Measurements from ENCODE around the gene JAZF1. TPM values are rescaled to one million over a fixed set of nuclear protein-coding genes. Genes with fewer than 3 reads are reported as not detected.

JAZF1 gene
- total and polyA plus RNA-seq, 2 of the 4 experiments (the other 2 are of a cell fraction), result 8.4 to 10.5 TPM

DNA sequence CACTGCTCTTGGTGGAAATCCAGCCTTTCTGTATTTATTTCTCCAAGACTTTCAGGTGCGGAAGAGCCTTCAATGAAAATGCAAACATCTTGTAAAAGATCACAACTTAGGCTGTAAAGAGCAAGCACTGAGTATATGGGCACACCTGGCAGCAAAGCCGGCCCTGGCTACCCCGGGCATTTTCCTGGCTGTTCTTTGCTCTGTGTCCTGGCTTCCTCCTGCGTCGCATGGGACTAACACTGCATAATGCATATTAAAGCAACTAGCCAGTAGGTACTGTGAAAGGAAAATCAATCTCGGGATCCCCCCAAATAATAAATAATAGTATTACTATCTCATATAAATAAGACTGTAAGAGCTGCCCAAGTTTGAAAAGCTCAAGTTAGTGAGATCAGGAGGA is 9.9 kb downstream of the JAZF1 start:
- ATAC-seq (ENCODE audit: low read depth) (no peak), DNase-seq (no peak)
- Histone ChIP-seq H3K4me2 (ENCODE audit: low read depth, low read length) (no peak overlapping the region), H2BK20ac (ENCODE audit: low read depth, low read length) (no peak overlapping the region), H3K4me3 (ENCODE audit: insufficient read depth, low read depth, low read length) (no peak overlapping the region), H3K18ac (ENCODE audit: low read depth, low read length) (no peak overlapping the region), H3K9ac (ENCODE audit: low read depth, low read length) (no peak overlapping the region), H4K5ac (ENCODE audit: low read depth, low read length) (no peak overlapping the region), H3K79me1 (ENCODE audit: low read depth in 1 of 2, low read length in 2 of 2) (peaks cover 35 to 71% of the 10 kb centered on the region in 2 experiments), H2BK5ac (ENCODE audit: low read depth, low read length, poor library complexity, severe bottlenecking) (no peak overlapping the region), H4K8ac (ENCODE audit: low read depth in 2 of 2, low read length in 2 of 2) (no peak overlapping the region), H2AK5ac (ENCODE audit: low read depth, low read length) (no peak overlapping the region), H3K14ac (replicated peaks; ENCODE audit: low read depth, low read length) (no peak overlapping the region), H4K20me1 (ENCODE audit: insufficient read depth, low read length) (peaks cover 7% of the 10 kb centered on the region; the same call in 1 of the 2 replicates), H2AFZ (replicated peaks; ENCODE audit: low read length, poor library complexity) (no peak overlapping the region), H3K4ac (ENCODE audit: low read depth, low read length) (no peak overlapping the region), H3K4me1 (ENCODE audit: control insufficient read depth, insufficient read depth, low read length) (peaks cover 23% of the 10 kb centered on the region), H3K9me1 (ENCODE audit: insufficient read depth, low read length) (peaks cover 22% of the 10 kb centered on the region), H3K23ac (ENCODE audit: low read depth, low read length) (no peak overlapping the region), H2AK9ac (replicated peaks; ENCODE audit: low read depth, low read length, poor library complexity) (no peak overlapping the region), H2BK15ac (ENCODE audit: low read depth, low read length) (no peak overlapping the region), H3K56ac (ENCODE audit: extremely low read depth, insufficient read depth, low read length) (no peak overlapping the region), H3K27ac (ENCODE audit: insufficient read depth, low read length) (no peak overlapping the region), H3K27me3 (ENCODE audit: control insufficient read depth, insufficient read depth, low read length) (no peaks in the 10 kb centered on the region), H3K9me3 (ENCODE audit: control insufficient read depth, insufficient read depth, low read length) (no peaks in the 10 kb centered on the region), H3K36me3 (ENCODE audit: control insufficient read depth, insufficient read depth, low read length) (no peaks in the 10 kb centered on the region; the same call in 1 of the 2 replicates), H2BK120ac (ENCODE audit: low read depth, low read length) (no peak overlapping the region), H4K91ac (ENCODE audit: insufficient read depth, low read depth, low read length) (no peak overlapping the region)
- dilution Hi-C loops (cut with HindIII; ENCODE audit: low sequenced_read_pairs, unreplicated experiment), result no loop called here
- ChIA-PET POLR2A (ENCODE audit: unreplicated experiment) (no interaction called here), CTCF (interaction anchor here (0.5 kb wide), 1 partner anchor 75 kb away, joined by 3 read pairs; no protein-coding TSS in a partner anchor)
- in situ Hi-C loops (cut with MboI; ENCODE audit: low sequenced_read_pairs), result no loop called here
- intact Hi-C loops (cut with micrococcal nuclease), result no loop called here
- no TSS peak for BruUV-seq (replicated peaks)
- no CpG with 5 or more reads among the region's 6 CpGs for WGBS, 2 experiments (ENCODE audit: extremely low coverage in 2 of 2, insufficient read length in 1 of 2)
- TF ChIP-seq CTCF (conservative IDR thresholded peaks at IDR 0.05; ENCODE audit: low read depth, low read length), result no peak
- TF ChIP-seq POLR2A (IDR thresholded peaks at IDR 0.05; ENCODE audit: low read depth, low read length), result no peak
- TF ChIP-seq RAD21 (IDR thresholded peaks at IDR 0.05; ENCODE audit: low read length), result no peak
- TF ChIP-seq RFX5 (IDR thresholded peaks at IDR 0.05; ENCODE audit: low read depth, low read length), result no peak
- TF ChIP-seq SMC3 (IDR thresholded peaks at IDR 0.05; ENCODE audit: low read depth, low read length), result no peak
- no peak for TF ChIP-seq RCOR1 (IDR thresholded peaks at IDR 0.05; ENCODE audit: insufficient replicate concordance, low read length)
- TF ChIP-seq CHD1 (IDR thresholded peaks at IDR 0.05; ENCODE audit: low read depth, low read length), result no peak
- TF ChIP-seq ELK1 (IDR thresholded peaks at IDR 0.05; ENCODE audit: borderline replicate concordance, low read depth, low read length), result no peak
- TF ChIP-seq MXI1 (IDR thresholded peaks at IDR 0.05; ENCODE audit: borderline replicate concordance, low read depth, low read length), result no peak
- TF ChIP-seq BHLHE40 (IDR thresholded peaks at IDR 0.05; ENCODE audit: low read depth, low read length), result no peak
- no peak for TF ChIP-seq NFE2L2 (IDR thresholded peaks at IDR 0.05; ENCODE audit: low read depth, low read length)
- TF ChIP-seq MAFK (IDR thresholded peaks at IDR 0.05; ENCODE audit: low read depth, low read length), result no peak
- no peak for TF ChIP-seq FOS (IDR thresholded peaks at IDR 0.05; ENCODE audit: low read depth, low read length)
- no peak for TF ChIP-seq CEBPB (IDR thresholded peaks at IDR 0.05; ENCODE audit: low read depth, low read length)
- no peak for TF ChIP-seq MAZ (IDR thresholded peaks at IDR 0.05; ENCODE audit: borderline replicate concordance, low read depth, low read length)
- TF ChIP-seq, protein P1, sequence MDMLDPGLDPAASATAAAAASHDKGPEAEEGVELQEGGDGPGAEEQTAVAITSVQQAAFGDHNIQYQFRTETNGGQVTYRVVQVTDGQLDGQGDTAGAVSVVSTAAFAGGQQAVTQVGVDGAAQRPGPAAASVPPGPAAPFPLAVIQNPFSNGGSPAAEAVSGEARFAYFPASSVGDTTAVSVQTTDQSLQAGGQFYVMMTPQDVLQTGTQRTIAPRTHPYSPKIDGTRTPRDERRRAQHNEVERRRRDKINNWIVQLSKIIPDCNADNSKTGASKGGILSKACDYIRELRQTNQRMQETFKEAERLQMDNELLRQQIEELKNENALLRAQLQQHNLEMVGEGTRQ (IDR thresholded peaks at IDR 0.05; ENCODE audit: low read depth, low read length), result no peak

Measured in IMR-90 (cell line).